HEK293T (cell line): ENCODE data around the gene SLC27A6.

Experiments used
- CTCF ChIA-PET: fragments of 350-600 bp; formaldehyde crosslinking; extraction: SDS; loops from one replicate; lab custom pipeline; 2021; ENCODE audit warnings: antibody characterized with exemption, inconsistent platforms; lab: Yijun Ruan, JAX
- POLR2A ChIA-PET: fragments of 350-600 bp; formaldehyde crosslinking; extraction: SDS; loops from one replicate; lab custom pipeline; 2020; ENCODE audit warnings: antibody characterized with exemption, inconsistent platforms; lab: Yijun Ruan, JAX
- DNase-seq: peaks from one replicate; pipeline ENCODE4 v3.0.0; 2012; ENCODE audit warnings: mixed read lengths; ENCODE audit errors: extremely low spot score
- ARNT ChIP-seq: fragments of 450-650 bp; IDR thresholded peaks from 2 replicates; pipeline ENCODE4 v1.6.1; 2017; ENCODE audit warnings: mild to moderate bottlenecking
- BHLHE40 ChIP-seq: fragments of 450-650 bp; IDR thresholded peaks from 2 replicates; pipeline ENCODE4 v1.6.1; 2016; ENCODE audit warnings: mild to moderate bottlenecking, moderate library complexity, borderline replicate concordance
- CTBP1 ChIP-seq: fragments of 450-650 bp; IDR thresholded peaks from 2 replicates; pipeline ENCODE4 v1.6.1; 2016; ENCODE audit warnings: borderline replicate concordance
- ELF4 ChIP-seq: fragments of 450-650 bp; IDR thresholded peaks from 2 replicates; pipeline ENCODE4 v1.6.1; 2017; ENCODE audit warnings: antibody characterized with exemption
- FOXA1 ChIP-seq: fragments of 450-650 bp; IDR thresholded peaks from 2 replicates; pipeline ENCODE4 v1.6.1; 2016; ENCODE audit warnings: mild to moderate bottlenecking
- FOXK2 ChIP-seq: fragments of 450-650 bp; IDR thresholded peaks from 2 replicates; pipeline ENCODE4 v1.6.1; 2016; ENCODE audit warnings: mild to moderate bottlenecking
- FOXM1 ChIP-seq: fragments of 450-650 bp; IDR thresholded peaks from 2 replicates; pipeline ENCODE4 v1.6.1; 2017; ENCODE audit warnings: mild to moderate bottlenecking, borderline replicate concordance
- HDGF ChIP-seq: fragments of 450-650 bp; IDR thresholded peaks from 2 replicates; pipeline ENCODE4 v1.6.1; 2017; ENCODE audit warnings: antibody characterized with exemption, borderline replicate concordance
- L3MBTL2 ChIP-seq: fragments of 450-650 bp; conservative IDR thresholded peaks from 2 replicates; pipeline ENCODE4 v1.6.1; 2016; ENCODE audit warnings: mild to moderate bottlenecking
- LEF1 ChIP-seq: fragments of 450-650 bp; IDR thresholded peaks from 2 replicates; pipeline ENCODE4 v1.6.1; 2017; ENCODE audit warnings: mild to moderate bottlenecking, borderline replicate concordance
- NFRKB ChIP-seq: fragments of 450-650 bp; IDR thresholded peaks from 2 replicates; pipeline ENCODE4 v1.6.1; 2016; ENCODE audit warnings: mild to moderate bottlenecking, moderate library complexity
- PKNOX1 ChIP-seq: fragments of 450-650 bp; IDR thresholded peaks from 2 replicates; pipeline ENCODE4 v1.6.1; 2016
- SP1 ChIP-seq: fragments of 450-650 bp; IDR thresholded peaks from 2 replicates; pipeline ENCODE4 v1.6.1; 2017
- SUZ12 ChIP-seq: fragments of 450-650 bp; IDR thresholded peaks from 2 replicates; pipeline ENCODE4 v1.6.1; 2016; ENCODE audit warnings: mild to moderate bottlenecking
- ZNF384 ChIP-seq: fragments of 450-650 bp; IDR thresholded peaks from 2 replicates; pipeline ENCODE4 v1.6.1; 2016

The SLC27A6 gene

GRCh38 chr5:128973244-128973643, 8.0 kb downstream of the SLC27A6 start:
- ChIA-PET CTCF (no interaction called here), POLR2A (no interaction called here)
- DNase-seq, result no peak
- TF ChIP-seq SP1 (no peak), ELF4 (no peak), ARNT (no peak), FOXK2 (no peak), FOXA1 (no peak), BHLHE40 (no peak), PKNOX1 (no peak), NFRKB (no peak), CTBP1 (no peak)

DNA sequence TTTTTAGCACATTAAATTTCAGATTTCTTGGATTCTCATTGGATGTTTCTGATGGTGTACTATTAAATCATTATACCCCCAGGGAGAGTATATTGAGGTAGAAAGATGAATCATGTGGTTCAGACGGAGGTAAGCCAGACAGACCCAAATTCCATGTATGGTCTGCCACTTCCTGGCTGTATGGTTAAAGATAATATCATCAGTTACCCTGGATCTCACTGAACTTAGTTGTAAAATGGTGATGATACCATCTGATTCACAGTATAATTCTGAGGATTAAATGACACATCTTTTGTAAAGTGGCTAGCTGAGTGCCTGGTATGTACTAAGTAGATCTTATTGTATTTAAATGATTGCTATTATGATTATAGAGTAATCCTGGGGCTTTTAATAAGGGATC, 9.3 kb downstream of the SLC27A6 start:
- ChIA-PET CTCF (no interaction called here), POLR2A (no interaction called here)
- no peak for TF ChIP-seq NFRKB
- TF ChIP-seq ARNT, result no peak
- no peak for TF ChIP-seq HDGF
- no peak for TF ChIP-seq PKNOX1
- no peak for TF ChIP-seq LEF1
- TF ChIP-seq ZNF384, result no peak
- no peak for TF ChIP-seq CTBP1
- TF ChIP-seq ELF4, result no peak
- TF ChIP-seq FOXK2, result no peak
- no peak for TF ChIP-seq SP1
- no peak for TF ChIP-seq FOXA1
- TF ChIP-seq SUZ12, result no peak
- TF ChIP-seq BHLHE40, result no peak
- no peak for DNase-seq

GRCh38 chr5:128979761-128980160, 14.5 kb downstream of the SLC27A6 start:
- ChIA-PET CTCF (no interaction called here), POLR2A (no interaction called here)
- no peak for DNase-seq
- TF ChIP-seq ZNF384, result no peak

DNA sequence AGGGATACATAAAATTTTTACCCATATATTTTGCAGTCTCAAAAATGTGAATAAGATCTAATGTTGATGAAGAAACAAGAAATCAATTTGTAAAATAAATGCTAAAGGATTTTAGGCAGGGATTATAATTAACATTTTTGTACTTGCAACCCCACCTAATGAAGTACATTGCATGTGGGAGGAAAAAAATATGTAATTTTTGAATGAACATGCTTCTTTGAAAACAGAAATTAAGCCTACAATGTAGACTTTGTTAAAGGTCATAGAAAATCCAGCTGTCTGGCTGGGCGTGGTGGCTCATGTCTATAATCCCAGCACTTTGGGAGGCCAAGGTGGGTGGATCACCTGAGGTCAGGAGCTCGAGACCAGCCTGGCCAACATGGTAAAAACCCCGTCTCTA, 15.6 kb downstream of the SLC27A6 start:
- ChIA-PET POLR2A (no interaction called here), CTCF (no interaction called here)
- DNase-seq, result no peak
- no peak for TF ChIP-seq FOXA1
- TF ChIP-seq SUZ12, result no peak

DNA sequence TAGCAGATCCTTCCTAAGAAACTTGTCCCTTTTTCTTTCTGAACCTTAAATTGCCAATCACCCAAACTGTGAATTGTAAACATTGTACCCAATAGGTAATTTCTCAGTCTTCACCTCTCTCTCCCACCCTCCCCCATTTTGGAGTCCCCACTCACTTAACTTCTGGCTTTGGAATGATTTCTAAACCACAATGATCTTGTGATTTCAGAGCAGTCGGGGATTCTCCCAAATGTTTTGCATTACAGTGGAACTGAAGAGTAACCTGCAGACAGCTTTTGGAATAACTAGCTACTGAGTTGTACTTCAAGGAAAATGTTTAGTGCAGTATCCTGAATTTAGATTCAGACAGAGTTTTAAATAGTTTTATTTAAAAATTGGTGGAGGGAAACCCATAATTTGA, 19.2 kb downstream of the SLC27A6 start:
- ChIA-PET CTCF (no interaction called here), POLR2A (no interaction called here)
- no peak for TF ChIP-seq ARNT
- TF ChIP-seq SP1, result no peak
- no peak for DNase-seq

- ChIA-PET CTCF (no interaction called here), POLR2A (no interaction called here)
- TF ChIP-seq L3MBTL2 (no peak), FOXA1 (no peak), SUZ12 (no peak), ZNF384 (no peak), ARNT (no peak), HDGF (no peak), ELF4 (no peak)
- no peak for DNase-seq
Measured at GRCh38 chr5:128988476-128988875, 23.2 kb downstream of the SLC27A6 start.

- no peak for DNase-seq
- ChIA-PET POLR2A (no interaction called here), CTCF (no interaction called here)
- TF ChIP-seq LEF1 (no peak), FOXA1 (no peak), ZNF384 (no peak), FOXK2 (no peak), ELF4 (no peak), SP1 (no peak), BHLHE40 (no peak), ARNT (no peak), HDGF (no peak), FOXM1 (no peak), L3MBTL2 (no peak), SUZ12 (no peak), PKNOX1 (no peak), NFRKB (no peak), CTBP1 (no peak)
Measured at GRCh38 chr5:129001841-129002526, 36.7 kb downstream of the SLC27A6 start.
